SH-SY5Y (cell line): Measurements from ENCODE around the gene SHISA6.

Experiments used
- GATA2 ChIP-seq: IDR thresholded peaks from 2 replicates; pipeline ENCODE4 v1.6.1; 2011; ENCODE audit warnings: mild to moderate bottlenecking, low read depth, low read length
- GATA3 ChIP-seq: IDR thresholded peaks from 2 replicates; pipeline ENCODE4 v1.6.1; 2011; ENCODE audit warnings: low read depth, mild to moderate bottlenecking, low read length, moderate library complexity

The SHISA6 gene

GRCh38 chr17:11240841-11241610 lies at the start of gene SHISA6:
SHISA6 (plus strand) TSS chr17:11241213.
- no peak for TF ChIP-seq GATA2
- TF ChIP-seq GATA3: no peak

GRCh38 chr17:11195801-11196200 lies 45.2 kb upstream of the SHISA6 start:
- TF ChIP-seq GATA2: no peak
- TF ChIP-seq GATA3: no peak

GRCh38 chr17:11204991-11205390 lies 36.0 kb upstream of the SHISA6 start:
- TF ChIP-seq GATA2 (no peak), GATA3 (no peak)

GRCh38 chr17:11205659-11206058 lies 35.4 kb upstream of the SHISA6 start:
- TF ChIP-seq GATA3: no peak
- no peak for TF ChIP-seq GATA2

GRCh38 chr17:11209906-11210305 lies 31.1 kb upstream of the SHISA6 start:
- no peak for TF ChIP-seq GATA3
- TF ChIP-seq GATA2: no peak

GRCh38 chr17:11212792-11213191 lies 28.2 kb upstream of the SHISA6 start:
- TF ChIP-seq GATA2: no peak
- TF ChIP-seq GATA3: no peak

GRCh38 chr17:11216976-11217375 lies 24.0 kb upstream of the SHISA6 start:
- TF ChIP-seq GATA3: no peak

GRCh38 chr17:11221196-11221595 lies 19.8 kb upstream of the SHISA6 start:
- TF ChIP-seq GATA3: no peak
- no peak for TF ChIP-seq GATA2

GRCh38 chr17:11221721-11222120 lies 19.3 kb upstream of the SHISA6 start:
- TF ChIP-seq GATA3 (no peak), GATA2 (no peak)

GRCh38 chr17:11238705-11239104 lies 2.3 kb upstream of the SHISA6 start:
- TF ChIP-seq GATA2: no peak
- TF ChIP-seq GATA3: no peak

- TF ChIP-seq GATA2: no peak
- TF ChIP-seq GATA3: no peak
These were observed 1.5 kb upstream of the SHISA6 start for GRCh38 chr17:11239379-11239970.

GRCh38 chr17:11240041-11240840 lies 772 bp upstream of the SHISA6 start:
- TF ChIP-seq GATA2 (no peak), GATA3 (no peak)

- TF ChIP-seq GATA2: no peak
- no peak for TF ChIP-seq GATA3
These were observed 706 bp downstream of the SHISA6 start for GRCh38 chr17:11241611-11242226.

GRCh38 chr17:11242411-11242810 lies 1.4 kb downstream of the SHISA6 start:
- TF ChIP-seq GATA3 (no peak), GATA2 (no peak)
